Measurements from ENCODE around the gene TFF3.

Gene TFF3

GRCh38 chr21:42289926-42290325 is 25.3 kb downstream of the TFF3 start:
- DNase-seq (ENCODE audit: low spot score): no peak

DNA sequence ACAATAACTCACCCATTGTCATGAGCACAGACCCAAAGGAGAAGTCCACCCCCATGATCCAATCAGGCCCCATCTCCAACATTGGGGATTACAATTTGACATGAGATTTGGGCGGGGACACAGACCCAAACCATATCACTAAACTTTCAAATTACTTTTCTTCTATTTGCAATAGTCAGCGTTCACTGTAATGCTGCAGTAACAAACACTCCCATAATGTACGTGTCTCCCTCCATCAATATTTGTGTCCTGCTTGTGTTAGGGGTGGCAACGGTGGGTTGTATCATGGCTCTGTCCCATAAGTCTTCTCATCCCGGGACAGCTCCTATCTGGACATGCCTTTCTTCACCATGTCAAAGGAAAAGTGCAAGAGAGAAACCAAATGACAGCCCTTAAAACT is 26.2 kb downstream of the TFF3 start:
- DNase-seq (ENCODE audit: low spot score): no peak

GRCh38 chr21:42287193-42288083 is 27.8 kb downstream of the TFF3 start:
- DNase-seq (ENCODE audit: low spot score): no peak

DNA sequence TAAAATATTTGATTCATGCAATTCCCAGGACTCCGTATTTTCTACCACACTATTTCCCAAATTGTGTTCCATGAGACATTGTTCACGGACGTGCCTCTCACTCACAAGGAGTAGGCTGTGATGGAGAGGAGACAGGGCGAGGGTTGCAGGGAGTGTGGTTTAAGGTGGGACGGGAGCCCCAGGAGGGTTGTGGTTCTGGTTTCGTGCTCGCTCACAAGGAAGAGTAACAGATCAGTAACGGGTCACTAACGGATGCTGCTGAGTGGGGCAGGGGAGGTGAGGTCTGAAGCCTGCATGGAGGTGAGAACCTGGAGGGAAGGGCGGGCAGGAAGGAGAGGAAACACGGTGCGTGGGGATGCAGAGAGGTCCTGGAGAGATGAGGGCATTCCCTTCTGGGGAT is 28.8 kb downstream of the TFF3 start:
- DNase-seq (ENCODE audit: low spot score): no peak

DNA sequence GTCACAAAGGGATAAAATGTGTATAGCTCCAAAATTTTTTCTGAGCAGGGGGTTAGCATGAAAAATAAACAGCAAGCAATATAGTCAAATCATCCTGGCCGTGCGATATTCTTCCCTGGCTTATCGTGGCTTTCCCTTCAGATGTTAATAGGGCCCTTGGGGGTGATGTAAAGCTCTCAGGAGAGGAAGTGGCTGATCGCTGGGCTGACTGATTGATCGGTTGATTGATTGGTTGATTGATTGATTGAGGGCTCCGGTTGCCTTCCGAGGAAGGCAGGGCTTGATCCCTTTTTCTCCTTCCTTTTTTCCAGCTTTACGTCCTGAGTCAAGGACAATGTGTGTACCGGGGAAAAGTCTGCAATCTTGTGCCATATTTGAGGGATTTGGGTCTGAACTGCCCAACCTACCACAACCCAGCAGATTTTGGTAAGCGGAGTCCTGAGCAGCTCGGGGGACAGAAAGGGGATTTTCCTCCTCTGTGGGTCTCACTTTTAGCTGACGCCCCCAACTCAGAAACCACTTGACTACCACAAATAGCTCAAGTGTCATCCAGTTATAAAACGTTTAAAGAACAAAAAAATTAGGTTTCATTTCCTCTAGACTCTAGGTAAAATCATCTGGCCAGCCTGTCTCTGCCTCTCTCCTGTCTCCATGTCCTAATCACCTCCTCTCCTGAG is 29.5 kb downstream of the TFF3 start:
- DNase-seq (ENCODE audit: low spot score): no peak

DNA sequence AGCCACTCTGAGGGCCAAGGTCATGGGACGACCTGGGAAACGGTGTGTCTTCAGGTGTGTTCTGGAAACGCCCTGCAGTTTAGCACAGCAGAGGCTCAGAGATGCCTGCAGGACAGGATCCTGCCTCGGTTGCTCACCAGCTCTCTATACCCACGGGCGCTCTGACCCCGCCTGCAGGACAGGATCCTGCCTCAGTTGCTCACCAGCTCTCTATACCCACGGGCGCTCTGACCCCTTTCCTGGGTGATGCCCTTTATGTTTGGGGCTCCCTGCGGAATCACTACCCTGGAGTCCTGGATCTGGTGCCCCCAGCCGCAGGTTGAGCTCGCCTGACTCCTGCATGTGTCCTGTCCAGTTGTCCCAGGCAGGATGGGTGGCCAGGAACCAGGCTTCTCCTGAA is 32.5 kb downstream of the TFF3 start:
- DNase-seq (ENCODE audit: low spot score): no peak

DNA sequence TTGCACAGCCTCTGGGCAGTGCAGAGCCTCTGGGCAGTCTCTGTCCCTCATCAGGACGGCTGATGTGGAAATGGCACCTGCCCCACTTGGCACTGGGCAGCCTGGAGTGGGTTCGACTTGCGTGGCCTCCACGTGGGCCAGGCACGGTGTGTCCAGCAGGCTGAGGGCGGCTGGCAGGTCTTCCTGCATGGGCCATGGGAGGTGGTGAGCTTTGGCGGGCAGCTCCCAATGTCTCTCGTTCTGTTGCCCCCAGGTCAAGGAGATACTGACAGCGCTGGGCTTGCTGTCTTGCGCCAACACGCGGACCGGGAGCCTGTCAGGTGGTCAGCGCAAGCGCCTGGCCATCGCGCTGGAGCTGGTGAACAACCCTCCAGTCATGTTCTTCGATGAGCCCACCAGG is 33.2 kb downstream of the TFF3 start:
- DNase-seq (ENCODE audit: low spot score): no peak

DNA sequence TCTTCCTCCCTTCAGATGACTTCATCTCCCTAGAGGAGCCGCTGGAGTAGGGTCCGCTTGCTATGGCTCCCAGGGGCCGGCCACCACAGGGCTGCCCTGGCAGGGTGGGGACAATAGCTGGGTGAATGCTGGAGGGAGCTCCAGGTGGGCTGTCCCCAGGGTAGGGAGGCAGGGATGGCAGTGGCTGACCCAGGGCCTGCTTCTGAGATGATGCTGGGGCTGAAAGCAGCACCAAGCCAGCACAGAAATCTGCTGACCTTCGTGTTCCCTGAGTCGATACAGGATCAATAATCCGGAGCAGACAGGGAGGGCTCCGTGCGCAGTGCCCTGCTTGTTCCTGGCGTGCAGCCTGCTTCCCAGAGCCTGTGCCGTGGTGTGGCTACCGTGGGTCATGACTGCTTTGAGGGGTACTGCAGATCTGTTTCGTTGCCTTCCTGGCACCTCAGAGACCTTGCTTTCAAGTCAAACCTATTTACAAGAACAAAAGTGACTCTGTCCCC is 34.0 kb downstream of the TFF3 start:
- DNase-seq (ENCODE audit: low spot score): no peak

GRCh38 chr21:42280356-42281180 is 34.6 kb downstream of the TFF3 start:
- DNase-seq (ENCODE audit: low spot score): no peak

GRCh38 chr21:42279888-42280287 is 35.3 kb downstream of the TFF3 start:
- no peak for DNase-seq (ENCODE audit: low spot score)

GRCh38 chr21:42279341-42279871 is 35.8 kb downstream of the TFF3 start:
- no peak for DNase-seq (ENCODE audit: low spot score)

- DNase-seq (ENCODE audit: low spot score): no peak
Measured at GRCh38 chr21:42278451-42279149, 36.6 kb downstream of the TFF3 start.

DNA sequence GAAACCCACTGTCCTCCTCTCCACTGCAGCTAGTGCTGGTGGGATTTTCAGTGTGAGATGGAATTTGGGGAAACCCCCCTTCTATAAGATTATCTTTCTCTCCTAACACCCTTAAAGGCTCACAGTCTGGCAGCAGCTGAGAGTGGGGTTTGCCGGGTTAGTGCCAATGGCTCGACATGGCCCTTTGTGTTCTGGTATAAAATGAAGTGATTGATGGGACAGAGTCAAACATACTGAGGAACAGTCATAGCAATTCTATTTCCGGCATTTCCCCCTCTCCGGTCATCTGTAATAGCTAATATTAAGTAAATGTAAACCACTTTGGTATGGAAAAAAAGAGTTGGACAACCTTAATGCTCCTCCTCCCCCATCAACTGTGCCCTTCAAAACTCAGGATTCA is 37.6 kb downstream of the TFF3 start:
- no peak for DNase-seq (ENCODE audit: low spot score)

- no peak for DNase-seq (ENCODE audit: low spot score)
Measured at GRCh38 chr21:42276526-42277154, 38.6 kb downstream of the TFF3 start.

DNA sequence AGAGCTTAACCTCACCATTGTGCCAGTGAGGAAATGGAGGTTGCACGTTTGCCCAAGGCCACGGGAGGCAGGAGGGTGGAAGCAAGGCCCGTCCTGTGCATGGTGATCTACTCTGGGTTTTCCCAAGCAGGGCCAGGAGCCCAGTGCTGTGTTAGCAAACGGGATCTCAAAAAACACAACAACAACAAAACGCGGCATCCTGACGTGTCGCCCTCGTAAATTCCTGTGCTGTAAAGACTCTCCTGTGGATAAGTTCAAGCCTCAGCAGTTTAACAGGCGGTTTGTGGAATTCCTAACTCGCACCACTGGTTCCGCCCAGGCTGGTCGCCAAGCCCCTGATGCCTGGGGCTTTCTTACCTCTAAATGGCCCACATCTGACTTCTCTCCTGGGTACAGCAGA is 39.1 kb downstream of the TFF3 start:
- DNase-seq (ENCODE audit: low spot score): no peak

DNA sequence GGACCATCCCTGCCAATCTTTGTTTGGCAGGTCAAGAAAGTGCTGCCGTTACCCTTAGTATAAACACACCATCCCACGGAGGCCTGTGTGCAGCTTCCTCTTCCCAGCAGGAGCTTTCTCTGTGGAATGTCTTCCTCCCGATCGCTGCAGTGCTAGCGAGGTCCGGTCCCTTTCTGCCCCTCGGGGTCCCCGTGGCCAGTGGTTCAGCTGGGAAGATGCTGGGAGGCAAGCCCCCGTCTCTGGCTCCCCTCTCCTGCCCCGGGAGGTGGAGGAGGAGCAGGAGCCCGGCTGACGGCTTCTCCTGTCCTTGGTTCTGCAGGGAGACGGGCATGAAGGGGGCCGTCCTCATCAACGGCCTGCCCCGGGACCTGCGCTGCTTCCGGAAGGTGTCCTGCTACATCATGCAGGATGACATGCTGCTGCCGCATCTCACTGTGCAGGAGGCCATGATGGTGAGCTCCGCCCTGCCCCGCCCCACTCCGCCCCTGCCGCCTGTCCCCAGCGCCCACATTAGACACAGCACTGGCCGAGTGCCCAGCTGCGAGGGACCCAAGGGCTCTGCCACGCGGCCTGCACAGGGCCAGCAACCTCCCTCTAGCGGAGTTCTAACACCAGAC is 42.1 kb downstream of the TFF3 start:
- no peak for DNase-seq (ENCODE audit: low spot score)

DNA sequence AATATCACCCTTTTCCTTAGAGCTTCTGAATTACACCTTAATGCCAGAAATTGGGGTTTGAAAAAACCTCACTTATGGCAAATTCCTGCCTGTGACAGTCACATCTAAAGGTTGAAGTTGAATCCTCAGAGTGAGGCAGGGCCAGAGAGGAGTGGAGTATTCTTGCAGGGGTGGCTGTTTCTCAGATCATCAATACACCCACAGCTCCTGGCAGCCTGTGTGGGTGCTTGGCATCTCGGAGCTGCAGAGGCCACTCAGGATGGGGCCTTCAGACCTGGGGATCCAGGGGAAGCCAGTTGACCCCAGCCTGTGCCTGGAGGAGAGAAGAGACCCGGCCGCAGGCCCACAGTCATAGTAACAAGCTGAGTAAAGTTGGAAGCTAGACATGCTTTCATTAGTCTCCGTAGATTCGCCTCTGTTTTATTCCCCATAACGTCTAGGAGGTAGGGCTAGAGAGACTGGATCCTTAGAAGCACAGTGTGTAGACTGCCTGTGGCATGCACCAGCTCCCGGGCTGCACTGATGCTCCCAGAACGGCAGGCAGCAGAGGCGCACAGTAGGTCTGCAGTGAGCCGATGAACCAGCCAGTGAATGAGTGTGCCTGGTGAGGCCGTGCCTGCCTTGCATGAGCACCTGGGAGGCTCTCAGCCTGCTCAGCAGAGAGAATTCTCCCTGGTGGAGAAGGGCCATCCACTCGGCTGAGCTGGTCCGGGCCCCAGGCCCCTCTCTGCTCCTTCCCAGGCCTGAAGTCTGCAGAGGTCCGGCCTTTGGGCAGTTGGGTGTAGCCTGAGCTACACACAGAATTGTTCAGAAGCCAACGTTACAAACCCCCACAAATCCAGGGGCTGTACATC is 42.9 kb downstream of the TFF3 start:
- DNase-seq (ENCODE audit: low spot score): no peak

DNA sequence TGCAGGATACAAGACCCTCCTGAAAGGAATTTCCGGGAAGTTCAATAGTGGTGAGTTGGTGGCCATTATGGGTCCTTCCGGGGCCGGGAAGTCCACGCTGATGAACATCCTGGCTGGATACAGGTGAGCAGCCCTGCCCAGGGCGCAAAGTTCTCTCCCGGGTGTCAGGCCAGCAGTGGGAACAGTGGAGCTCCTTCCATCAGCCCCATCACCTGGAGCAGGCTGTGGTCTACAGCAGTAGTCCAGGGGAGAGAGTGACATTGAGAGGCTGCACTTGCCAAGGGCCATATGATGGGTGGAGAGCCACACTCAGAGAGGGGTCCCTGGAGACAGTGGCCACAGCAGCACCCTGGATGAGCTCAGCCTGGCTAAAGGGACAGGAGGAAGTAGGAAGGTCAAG is 44.1 kb downstream of the TFF3 start:
- no peak for DNase-seq (ENCODE audit: low spot score)

DNA sequence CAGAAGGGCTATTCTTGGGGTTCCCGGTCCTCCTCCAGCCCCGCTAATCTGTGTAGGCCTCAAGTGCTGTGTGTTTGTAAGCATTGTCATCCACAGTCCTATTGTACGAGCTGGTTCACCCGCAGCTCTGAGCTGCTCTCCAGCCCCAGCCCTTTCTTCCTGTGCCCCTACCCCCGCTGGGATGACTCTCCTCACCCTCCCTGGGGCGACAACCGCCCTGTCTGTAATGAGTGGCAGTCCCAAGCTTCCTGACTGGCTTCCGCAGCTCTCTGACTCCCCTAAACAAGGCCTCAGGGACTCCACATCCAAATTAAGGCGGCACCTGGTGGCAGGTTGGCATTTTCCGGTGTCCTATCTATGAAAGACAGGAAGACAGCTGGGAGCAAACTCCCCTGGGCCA is 45.8 kb downstream of the TFF3 start:
- no peak for DNase-seq (ENCODE audit: low spot score)
